NB4 (cell line): ENCODE results near the gene SMYD5.
A peak's percentile ranks its signal among the peaks of the same experiment; 100 is the strongest.

ENCODE experiments used
- CTCF ChIP-seq: IDR thresholded peaks from one replicate; pipeline ENCODE4 v1.5.1; 2012; ENCODE audit warnings: low read depth, low read length
- MAX ChIP-seq: IDR thresholded peaks from 2 replicates; pipeline ENCODE4 v1.6.1; 2011; ENCODE audit warnings: low read depth, low read length
- MYC ChIP-seq: IDR thresholded peaks from 2 replicates; pipeline ENCODE4 v1.6.1; 2011; ENCODE audit warnings: low read depth, low read length
- POLR2A ChIP-seq: IDR thresholded peaks from 2 replicates; pipeline ENCODE4 v1.6.1; 2011; ENCODE audit warnings: mild to moderate bottlenecking; ENCODE audit not compliant: insufficient read length; ENCODE audit errors: extremely low read depth

GRCh38 chr2:73176881-73177644 is 37.0 kb upstream of the SMYD5 start:
- TF ChIP-seq MAX (no peak), CTCF (peak; percentile 73), POLR2A (no peak), MYC (no peak)
